GM18507 (cell line): ENCODE data around the gene FZR1.
"Not testable (repeated sequence)": the region's sequence is repeated elsewhere in the genome, so short reads cannot be mapped to it uniquely, and the experiment has no call there.

Source experiments
- DNase-seq: peaks from one replicate; pipeline ENCODE4 v3.0.0; 2011; ENCODE audit warnings: low read depth; ENCODE audit not compliant: insufficient read length; ENCODE audit errors: extremely low spot score
- FAIRE-seq: peaks from 2 replicates; lab custom pipeline; 2011; peaks lifted over from hg19 to GRCh38; lab: Jason Lieb, UNC

FZR1 gene

GRCh38 chr19:3492919-3493318, 13.2 kb upstream of the FZR1 start:
- FAIRE-seq = no peak

GRCh38 chr19:3493651-3494050, 12.5 kb upstream of the FZR1 start:
- FAIRE-seq = no peak
- DNase-seq = no peak

More at GRCh38 chr19:3492919-3493318, 13.2 kb upstream of the FZR1 start:
- no peak for DNase-seq

- no peak for DNase-seq
- no peak for FAIRE-seq
These were observed 12.1 kb upstream of the FZR1 start for GRCh38 chr19:3494051-3494450.

- no peak for DNase-seq
- FAIRE-seq = no peak
These were observed 11.6 kb upstream of the FZR1 start for GRCh38 chr19:3494559-3494958.

- no peak for DNase-seq
- FAIRE-seq = no peak
These were observed 9.5 kb upstream of the FZR1 start for GRCh38 chr19:3496392-3497273.

- FAIRE-seq = no peak
- DNase-seq = no peak
These were observed 8.2 kb upstream of the FZR1 start for GRCh38 chr19:3497757-3498520.

- FAIRE-seq (no peak), DNase-seq (no peak)
These were observed 6.2 kb upstream of the FZR1 start for GRCh38 chr19:3499738-3500428.

- peak; percentile 88 for DNase-seq
- peak; percentile 99 for FAIRE-seq
These were observed 5.5 kb upstream of the FZR1 start, which contains the start of gene DOHH for GRCh38 chr19:3500429-3501101. DOHH (minus strand) TSS chr19:3500674; CDS start chr19:3496814, 3,860 bp downstream.

GRCh38 chr19:3501780-3502179, 4.3 kb upstream of the FZR1 start:
- no peak for DNase-seq
- FAIRE-seq = no peak

- FAIRE-seq = no peak
These were observed 3.0 kb upstream of the FZR1 start for GRCh38 chr19:3503036-3503572.

GRCh38 chr19:3504735-3505134, 1.4 kb upstream of the FZR1 start:
- FAIRE-seq (no peak), DNase-seq (no peak)

More at GRCh38 chr19:3503036-3503572, 3.0 kb upstream of the FZR1 start:
- no peak for DNase-seq

- DNase-seq = no peak
- FAIRE-seq = no peak
These were observed 551 bp downstream of the FZR1 start for GRCh38 chr19:3506384-3507340.

GRCh38 chr19:3507371-3508120, 1.4 kb downstream of the FZR1 start:
- DNase-seq (no peak), FAIRE-seq (no peak)

GRCh38 chr19:3508121-3508661, 2.1 kb downstream of the FZR1 start:
- FAIRE-seq, DNase-seq: not testable (repeated sequence)

GRCh38 chr19:3508771-3509535, 2.8 kb downstream of the FZR1 start:
- FAIRE-seq = no peak

GRCh38 chr19:3509566-3509989, 3.5 kb downstream of the FZR1 start:
- DNase-seq (no peak), FAIRE-seq (no peak)

More at GRCh38 chr19:3508771-3509535, 2.8 kb downstream of the FZR1 start:
- no peak for DNase-seq
